GM06990 (cell line): Measurements from ENCODE around the gene DIAPH1.

ENCODE experiments used
- DNase-seq: peaks from one replicate; pipeline ENCODE4 v3.0.0-alpha.2; 2011; ENCODE audit not compliant: insufficient read length; ENCODE audit errors: extremely low read depth
- H3K27me3 ChIP-seq: replicated peaks from 2 replicates; pipeline ENCODE4 v1.6.0; 2011; ENCODE audit warnings: low read length; ENCODE audit not compliant: control insufficient read depth, insufficient read depth
- H3K36me3 ChIP-seq: 2 replicates; pipeline ENCODE4 v1.5.1; 2011; ENCODE audit warnings: low read length; ENCODE audit not compliant: control insufficient read depth, insufficient read depth
- H3K4me3 ChIP-seq: replicated peaks from 2 replicates; pipeline ENCODE4 v1.5.1; 2011; ENCODE audit warnings: low read depth, mild to moderate bottlenecking, control low read depth, low read length
- TF ChIP-seq, protein P1 (sequence below): IDR thresholded peaks from 2 replicates; pipeline ENCODE4 v1.5.1; 2011; ENCODE audit warnings: low read length, control low read depth, mild to moderate bottlenecking, inconsistent platforms; ENCODE audit not compliant: insufficient read depth, poor library complexity, severe bottlenecking

The DIAPH1 gene

DNA sequence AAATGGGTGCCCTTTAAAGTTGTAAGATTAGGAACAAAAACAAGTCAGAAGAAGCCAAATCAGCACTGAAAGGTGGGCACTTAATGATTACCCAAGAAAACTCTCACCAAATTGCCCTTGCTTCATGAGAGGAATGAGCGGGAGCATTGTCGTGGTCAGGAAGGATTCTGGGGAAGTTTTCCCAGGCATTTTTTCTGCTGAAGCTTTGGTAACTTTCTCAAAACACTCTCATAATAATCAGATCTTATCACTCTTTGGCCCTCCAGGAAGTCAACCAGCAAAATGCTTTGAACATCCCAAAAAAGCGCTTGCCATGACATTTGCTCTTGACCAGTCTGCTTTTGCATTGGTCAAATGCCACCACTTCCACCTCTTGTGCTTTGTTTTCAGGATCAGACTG, 153.4 kb downstream of the DIAPH1 start:
- Histone ChIP-seq H3K4me3 (no peak overlapping the region), H3K36me3 (no peaks in the 10 kb centered on the region), H3K27me3 (no peaks in the 10 kb centered on the region)
- DNase-seq: no peak
- TF ChIP-seq, protein P1, sequence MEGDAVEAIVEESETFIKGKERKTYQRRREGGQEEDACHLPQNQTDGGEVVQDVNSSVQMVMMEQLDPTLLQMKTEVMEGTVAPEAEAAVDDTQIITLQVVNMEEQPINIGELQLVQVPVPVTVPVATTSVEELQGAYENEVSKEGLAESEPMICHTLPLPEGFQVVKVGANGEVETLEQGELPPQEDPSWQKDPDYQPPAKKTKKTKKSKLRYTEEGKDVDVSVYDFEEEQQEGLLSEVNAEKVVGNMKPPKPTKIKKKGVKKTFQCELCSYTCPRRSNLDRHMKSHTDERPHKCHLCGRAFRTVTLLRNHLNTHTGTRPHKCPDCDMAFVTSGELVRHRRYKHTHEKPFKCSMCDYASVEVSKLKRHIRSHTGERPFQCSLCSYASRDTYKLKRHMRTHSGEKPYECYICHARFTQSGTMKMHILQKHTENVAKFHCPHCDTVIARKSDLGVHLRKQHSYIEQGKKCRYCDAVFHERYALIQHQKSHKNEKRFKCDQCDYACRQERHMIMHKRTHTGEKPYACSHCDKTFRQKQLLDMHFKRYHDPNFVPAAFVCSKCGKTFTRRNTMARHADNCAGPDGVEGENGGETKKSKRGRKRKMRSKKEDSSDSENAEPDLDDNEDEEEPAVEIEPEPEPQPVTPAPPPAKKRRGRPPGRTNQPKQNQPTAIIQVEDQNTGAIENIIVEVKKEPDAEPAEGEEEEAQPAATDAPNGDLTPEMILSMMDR: no peak
